Brain microvascular endothelial cell (primary cell): ENCODE results near the gene TRAF3IP1.
"Not testable (repeated sequence)": the region's sequence is repeated elsewhere in the genome, so short reads cannot be mapped to it uniquely, and the experiment has no call there.

ENCODE experiments used
- DNase-seq: peaks from one replicate; pipeline ENCODE4 v3.0.0-alpha.2; 2020
- H3K27ac ChIP-seq: fragments of 250-450 bp; sonication (Bioruptor Pico); 2 replicates; pipeline ENCODE4 v1.5.1; 2020; ENCODE audit warnings: mild to moderate bottlenecking, moderate library complexity
- H3K27me3 ChIP-seq: fragments of 250-450 bp; sonication (Bioruptor Pico); replicated peaks from 2 replicates; pipeline ENCODE4 v1.5.1; 2020; ENCODE audit warnings: mild to moderate bottlenecking
- H3K36me3 ChIP-seq: fragments of 250-450 bp; sonication (Bioruptor Pico); replicated peaks from 2 replicates; pipeline ENCODE4 v1.5.1; 2020; ENCODE audit warnings: mild to moderate bottlenecking
- H3K4me3 ChIP-seq: 2 replicates; pipeline ENCODE4 v1.5.1; 2011; ENCODE audit warnings: low read depth, mild to moderate bottlenecking, control low read depth, low read length, moderate library complexity
- CTCF ChIP-seq: IDR thresholded peaks from 2 replicates; pipeline ENCODE4 v1.5.1; 2011; ENCODE audit warnings: low read depth, mild to moderate bottlenecking, moderate library complexity, low read length, control low read depth, inconsistent platforms; ENCODE audit errors: missing control alignments
- in situ Hi-C: cut with HindIII; loops from 2 replicates; pipeline ENCODE4 v1.10.0; 2017; ENCODE audit warnings: low sequenced_read_pairs, low pct_ligation_motif_present

Gene TRAF3IP1

GRCh38 chr2:238403632-238404405 lies 83.5 kb downstream of the TRAF3IP1 start:
- in situ Hi-C loops, result no loop called here
- no peak overlapping the region for H3K27ac ChIP-seq
- no peak overlapping the region for H3K4me3 ChIP-seq
- no peak for DNase-seq
- no peaks in the 10 kb centered on the region for H3K27me3 ChIP-seq
- TF ChIP-seq CTCF, result no peak
- H3K36me3 ChIP-seq, result peaks cover 2% of the 10 kb centered on the region

- TF ChIP-seq CTCF, result no peak
- no peak overlapping the region for H3K4me3 ChIP-seq
- DNase-seq, result no peak
- in situ Hi-C loops, result no loop called here
- no peaks in the 10 kb centered on the region for H3K27me3 ChIP-seq
- H3K27ac ChIP-seq, result no peak overlapping the region
- H3K36me3 ChIP-seq, result no peaks in the 10 kb centered on the region
Measured at GRCh38 chr2:238404406-238405216, 84.3 kb downstream of the TRAF3IP1 start.

- H3K27ac ChIP-seq, in situ Hi-C loops, H3K36me3 ChIP-seq, DNase-seq, H3K27me3 ChIP-seq, H3K4me3 ChIP-seq: not testable (repeated sequence)
Measured at GRCh38 chr2:238405217-238405555, 84.9 kb downstream of the TRAF3IP1 start.

GRCh38 chr2:238406221-238406997 lies 86.1 kb downstream of the TRAF3IP1 start:
- H3K4me3 ChIP-seq, result no peak overlapping the region
- no peak for DNase-seq
- in situ Hi-C loops, result no loop called here
- H3K27ac ChIP-seq, result no peak overlapping the region
- H3K36me3 ChIP-seq, result no peaks in the 10 kb centered on the region
- no peaks in the 10 kb centered on the region for H3K27me3 ChIP-seq
- no peak for TF ChIP-seq CTCF

- in situ Hi-C loops, result no loop called here
- TF ChIP-seq CTCF, result no peak
- Histone ChIP-seq H3K27me3 (no peaks in the 10 kb centered on the region), H3K27ac (no peak overlapping the region), H3K36me3 (no peaks in the 10 kb centered on the region), H3K4me3 (no peak overlapping the region)
- no peak for DNase-seq
Measured at GRCh38 chr2:238406998-238407285, 86.6 kb downstream of the TRAF3IP1 start.

GRCh38 chr2:238407566-238407965 lies 87.2 kb downstream of the TRAF3IP1 start:
- no peaks in the 10 kb centered on the region for H3K27me3 ChIP-seq
- DNase-seq, result no peak
- in situ Hi-C loops, result no loop called here
- TF ChIP-seq CTCF, result no peak
- H3K27ac ChIP-seq, result no peak overlapping the region
- H3K4me3 ChIP-seq, result no peak overlapping the region
- H3K36me3 ChIP-seq, result no peaks in the 10 kb centered on the region
